PC-9 (cell line): ENCODE data around the gene KIF17. TPM values are rescaled to one million over a fixed set of nuclear protein-coding genes. Genes with fewer than 3 reads are reported as not detected.

Source experiments
- BruUV-seq: library from RNA; stranded (reverse); fragments of 400-500 nt; replicated peaks from 2 replicates; lab custom pipeline; 2021; lab: Mats Ljungman, UMichigan
- CTCF ChIA-PET: fragments of 300-600 bp; sonication (Branson Sonifier 250); formaldehyde crosslinking; loops from one replicate; lab custom pipeline; 2022; ENCODE audit warnings: antibody characterized with exemption; lab: Charles Lee
- POLR2A ChIA-PET: fragments of 300-600 bp; sonication (Branson Sonifier 250); formaldehyde crosslinking; loops from one replicate; lab custom pipeline; 2022; ENCODE audit warnings: antibody characterized with exemption; ENCODE audit not compliant: unreplicated experiment; lab: Charles Lee
- DNase-seq, 2 experiments: peaks; one replicate each; pipeline versions ENCODE4 v3.0.0 to v3.0.0-alpha.2; 2015 to 2022; ENCODE audit warnings: mixed read lengths in 1 of 2
- H2AFZ ChIP-seq: fragments of 200-600 bp; sonication (generic); 2 replicates; pipeline ENCODE4 v1.8.1; 2017; ENCODE audit warnings: antibody characterized with exemption
- H3F3A ChIP-seq: fragments of 200-600 bp; sonication (generic); 2 replicates; pipeline ENCODE4 v1.8.1; 2017; ENCODE audit warnings: antibody characterized with exemption, mild to moderate bottlenecking, low read depth; ENCODE audit not compliant: insufficient read depth
- H3K27ac ChIP-seq: fragments of 200-600 bp; sonication (generic); 2 replicates; pipeline ENCODE4 v1.6.1; 2016; ENCODE audit warnings: mixed run types
- H3K27me3 ChIP-seq: fragments of 200-600 bp; sonication (generic); 2 replicates; pipeline ENCODE4 v1.6.1; 2016; ENCODE audit warnings: low read depth, mixed run types; ENCODE audit not compliant: insufficient read depth
- H3K36me3 ChIP-seq: fragments of 200-600 bp; sonication (generic); 2 replicates; pipeline ENCODE4 v1.6.1; 2016; ENCODE audit warnings: low read depth, mixed run types
- H3K4me1 ChIP-seq: fragments of 200-600 bp; sonication (generic); replicated peaks from 2 replicates; pipeline ENCODE4 v1.6.1; 2016; ENCODE audit warnings: mixed run types; ENCODE audit not compliant: insufficient read depth
- H3K4me2 ChIP-seq: fragments of 200-600 bp; sonication (generic); 2 replicates; pipeline ENCODE4 v1.6.1; 2017; ENCODE audit warnings: mixed run types
- H3K4me3 ChIP-seq: fragments of 200-600 bp; sonication (generic); 2 replicates; pipeline ENCODE4 v1.6.1; 2016; ENCODE audit warnings: mixed run types
- H3K79me2 ChIP-seq: fragments of 200-600 bp; sonication (generic); 2 replicates; pipeline ENCODE4 v1.6.1; 2017; ENCODE audit warnings: low read depth, mixed run types
- H3K9me2 ChIP-seq: fragments of 200-600 bp; sonication (generic); 2 replicates; pipeline ENCODE4 v1.8.1; 2017; ENCODE audit warnings: mild to moderate bottlenecking; ENCODE audit not compliant: insufficient read depth
- H3K9me3 ChIP-seq: fragments of 200-600 bp; sonication (generic); 2 replicates; pipeline ENCODE4 v1.8.1; 2016; ENCODE audit warnings: low read depth; ENCODE audit not compliant: insufficient read depth
- H4K20me1 ChIP-seq: fragments of 200-600 bp; sonication (generic); 2 replicates; pipeline ENCODE4 v1.8.1; 2017; ENCODE audit not compliant: insufficient read depth
- EZH2 ChIP-seq: fragments of 200-600 bp; sonication (generic); IDR thresholded peaks from 2 replicates; pipeline ENCODE4 v1.8.0; 2017; ENCODE audit warnings: antibody characterized with exemption, low read depth
- intact Hi-C: fragments of 100-400 bp; cut with micrococcal nuclease; formaldehyde crosslinking; loops from one replicate; pipeline ENCODE4 v1.10.0; 2022; ENCODE audit not compliant: unreplicated experiment
- total RNA-seq: library from RNA; stranded (reverse); gene quantifications from 2 replicates; pipeline ENCODE4 v1.2.3, GENCODE V29; 2021
- TF ChIP-seq, protein P1 (sequence below): fragments of 200-600 bp; sonication (generic); conservative IDR thresholded peaks from 2 replicates; pipeline ENCODE4 v1.6.1; 2017; ENCODE audit warnings: mixed run types, antibody characterized with exemption, mild to moderate bottlenecking, moderate library complexity

Gene KIF17
- total RNA-seq, 1 experiment from 2014 or later, result 1.2 TPM

DNA sequence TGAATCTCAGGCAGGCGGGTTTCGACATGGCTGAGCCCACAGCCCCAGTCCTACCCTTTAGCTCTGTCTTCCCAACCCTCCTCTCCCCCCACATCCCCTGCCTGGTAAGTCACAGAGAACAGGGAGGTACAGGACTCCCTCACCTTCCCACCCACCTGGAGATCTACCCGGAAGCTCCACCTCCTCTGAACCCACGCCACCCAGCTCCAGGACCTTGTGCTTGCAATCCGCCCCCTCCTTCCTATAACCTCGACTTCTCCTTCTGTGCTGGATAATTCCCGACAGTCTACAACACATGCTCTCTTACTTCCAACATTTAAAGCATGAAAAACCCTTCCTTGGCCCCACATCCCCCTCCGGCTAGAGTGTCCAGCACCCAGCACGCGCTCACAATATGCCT, 22.3 kb downstream of the KIF17 start:
- Histone ChIP-seq H3K4me1 (peaks cover 5% of the 10 kb centered on the region; the same call in 1 of the 2 replicates), H2AFZ (no peak overlapping the region), H3F3A (no peaks in the 10 kb centered on the region; the same call in 1 of the 2 replicates), H3K4me3 (no peak overlapping the region), H3K4me2 (no peak overlapping the region), H3K9me2 (no peaks in the 10 kb centered on the region), H3K36me3 (no peaks in the 10 kb centered on the region), H3K27ac (no peak overlapping the region), H3K79me2 (no peaks in the 10 kb centered on the region), H4K20me1 (no peaks in the 10 kb centered on the region), H3K9me3 (no peaks in the 10 kb centered on the region), H3K27me3 (no peaks in the 10 kb centered on the region)
- ChIA-PET POLR2A (no interaction called here), CTCF (interaction anchor here (0.6 kb wide), 1 partner anchor 547 kb away, joined by 4 read pairs; no protein-coding TSS in a partner anchor)
- TF ChIP-seq, protein P1, sequence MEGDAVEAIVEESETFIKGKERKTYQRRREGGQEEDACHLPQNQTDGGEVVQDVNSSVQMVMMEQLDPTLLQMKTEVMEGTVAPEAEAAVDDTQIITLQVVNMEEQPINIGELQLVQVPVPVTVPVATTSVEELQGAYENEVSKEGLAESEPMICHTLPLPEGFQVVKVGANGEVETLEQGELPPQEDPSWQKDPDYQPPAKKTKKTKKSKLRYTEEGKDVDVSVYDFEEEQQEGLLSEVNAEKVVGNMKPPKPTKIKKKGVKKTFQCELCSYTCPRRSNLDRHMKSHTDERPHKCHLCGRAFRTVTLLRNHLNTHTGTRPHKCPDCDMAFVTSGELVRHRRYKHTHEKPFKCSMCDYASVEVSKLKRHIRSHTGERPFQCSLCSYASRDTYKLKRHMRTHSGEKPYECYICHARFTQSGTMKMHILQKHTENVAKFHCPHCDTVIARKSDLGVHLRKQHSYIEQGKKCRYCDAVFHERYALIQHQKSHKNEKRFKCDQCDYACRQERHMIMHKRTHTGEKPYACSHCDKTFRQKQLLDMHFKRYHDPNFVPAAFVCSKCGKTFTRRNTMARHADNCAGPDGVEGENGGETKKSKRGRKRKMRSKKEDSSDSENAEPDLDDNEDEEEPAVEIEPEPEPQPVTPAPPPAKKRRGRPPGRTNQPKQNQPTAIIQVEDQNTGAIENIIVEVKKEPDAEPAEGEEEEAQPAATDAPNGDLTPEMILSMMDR, result no peak
- TF ChIP-seq EZH2, result no peak
- BruUV-seq, result no TSS peak
- no peak for DNase-seq
- intact Hi-C loops, result loop anchor here (5.0 kb wide), 1 partner anchor 37 kb away; the partner anchor contains the start of gene SH2D5

DNA sequence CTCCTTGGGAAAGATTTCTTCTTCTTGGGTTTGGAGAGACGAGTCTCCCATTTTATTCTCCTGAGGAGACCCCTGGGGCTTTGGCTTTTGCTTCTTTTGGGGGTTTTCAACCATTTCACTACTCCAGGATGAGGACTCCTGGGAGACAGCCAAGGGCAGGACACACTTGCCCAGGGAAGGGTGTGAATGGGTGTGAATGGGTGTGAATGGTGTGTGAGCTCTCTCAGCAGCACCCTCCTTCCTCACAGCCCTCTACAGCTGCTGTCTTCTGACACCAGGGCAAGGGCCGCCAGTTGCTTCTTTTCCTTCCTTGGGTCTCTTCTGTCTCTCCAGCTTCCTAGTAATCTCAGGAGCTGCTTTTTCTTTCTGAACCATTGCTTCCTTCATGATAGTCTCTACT, 24.2 kb downstream of the KIF17 start:
- no TSS peak for BruUV-seq
- intact Hi-C loops, result no loop called here

DNA sequence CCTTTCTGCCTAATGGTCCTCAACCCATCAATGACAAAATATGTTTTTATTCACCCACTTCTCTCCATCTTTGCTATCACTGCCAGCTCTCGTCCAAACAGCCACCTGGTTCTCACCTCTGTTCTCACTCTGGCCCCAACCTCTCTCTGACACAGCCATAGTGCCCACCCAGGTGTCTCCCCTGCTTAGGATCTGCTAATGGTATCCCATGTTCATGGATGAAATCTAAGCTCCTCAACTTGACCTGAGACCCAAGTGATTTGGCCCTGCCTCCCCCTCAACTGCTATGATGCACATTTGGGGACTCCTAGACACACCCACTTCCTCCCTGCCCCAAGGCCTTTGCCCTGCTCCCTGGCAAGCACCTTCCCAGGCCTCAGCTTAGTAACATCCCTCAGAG, 25.9 kb downstream of the KIF17 start:
- Histone ChIP-seq H3K9me2 (no peaks in the 10 kb centered on the region), H3K4me3 (no peak overlapping the region), H3K36me3 (no peaks in the 10 kb centered on the region), H4K20me1 (no peaks in the 10 kb centered on the region), H3K4me2 (no peak overlapping the region), H3K9me3 (no peaks in the 10 kb centered on the region), H2AFZ (no peak overlapping the region), H3F3A (no peaks in the 10 kb centered on the region), H3K4me1 (no peaks in the 10 kb centered on the region), H3K27me3 (no peaks in the 10 kb centered on the region), H3K79me2 (no peaks in the 10 kb centered on the region), H3K27ac (no peak overlapping the region)
- ChIA-PET POLR2A (no interaction called here), CTCF (no interaction called here)
- no TSS peak for BruUV-seq
- no peak for TF ChIP-seq EZH2
- DNase-seq, result no peak
- intact Hi-C loops, result no loop called here

More for the DNA sequence above, 24.2 kb downstream of the KIF17 start:
- Histone ChIP-seq H3F3A (no peaks in the 10 kb centered on the region; the same call in 1 of the 2 replicates), H3K79me2 (no peaks in the 10 kb centered on the region), H3K9me2 (no peaks in the 10 kb centered on the region), H4K20me1 (no peaks in the 10 kb centered on the region), H3K36me3 (no peaks in the 10 kb centered on the region), H2AFZ (no peak overlapping the region), H3K27me3 (no peaks in the 10 kb centered on the region), H3K9me3 (no peaks in the 10 kb centered on the region), H3K4me1 (peaks cover 5% of the 10 kb centered on the region; the same call in 1 of the 2 replicates), H3K27ac (no peak overlapping the region), H3K4me3 (no peak overlapping the region), H3K4me2 (no peak overlapping the region)
- POLR2A ChIA-PET, result no interaction called here
- CTCF ChIA-PET, result interaction anchor here (0.6 kb wide), 1 partner anchor 120 kb away, joined by 9 read pairs; no protein-coding TSS in a partner anchor
- TF ChIP-seq, protein P1, result no peak
- no peak for TF ChIP-seq EZH2
- DNase-seq, result no peak

DNA sequence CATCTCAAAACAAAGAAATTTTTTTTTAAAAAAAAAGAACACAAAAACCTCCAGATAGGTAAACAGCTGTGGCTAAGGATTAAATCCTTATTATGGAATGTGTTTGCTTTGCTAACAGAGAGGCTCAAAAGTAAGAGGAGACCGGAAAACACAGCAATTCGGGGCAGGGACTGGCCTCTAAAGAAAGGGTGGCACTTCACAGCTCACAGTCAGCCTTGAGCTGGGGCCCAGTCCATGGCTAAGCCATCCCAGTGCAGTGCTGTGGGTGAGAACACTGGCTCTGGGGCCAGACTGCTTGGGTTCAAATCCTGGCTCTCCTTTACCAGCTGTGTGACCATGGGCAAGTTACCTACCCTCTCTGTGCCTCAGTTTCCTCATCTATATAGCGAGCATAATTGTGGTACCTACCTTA, 28.2 kb downstream of the KIF17 start:
- no TSS peak for BruUV-seq
- no peak for DNase-seq
- no peaks in the 10 kb centered on the region for H4K20me1 ChIP-seq
- H3K36me3 ChIP-seq, result no peaks in the 10 kb centered on the region
- H3K79me2 ChIP-seq, result no peaks in the 10 kb centered on the region
- H3F3A ChIP-seq, result no peaks in the 10 kb centered on the region
- no peak overlapping the region for H3K4me2 ChIP-seq
- TF ChIP-seq, protein P1, result no peak
- TF ChIP-seq EZH2, result no peak
- H3K27ac ChIP-seq, result no peak overlapping the region
- no peak overlapping the region for H2AFZ ChIP-seq
- no peaks in the 10 kb centered on the region for H3K9me3 ChIP-seq
- ChIA-PET POLR2A (no interaction called here), CTCF (no interaction called here)
- no peaks in the 10 kb centered on the region for H3K27me3 ChIP-seq
- intact Hi-C loops, result no loop called here
- no peaks in the 10 kb centered on the region for H3K9me2 ChIP-seq
- no peak overlapping the region for H3K4me3 ChIP-seq
- no peaks in the 10 kb centered on the region for H3K4me1 ChIP-seq
